Measurements from ENCODE around the gene PDS5B. TPM values are rescaled to one million over a fixed set of nuclear protein-coding genes. Genes with fewer than 3 reads are reported as not detected.

The PDS5B gene
- total and polyA plus RNA-seq, 2 donors from 2014 or later, result 6.9 to 41.2 TPM

DNA sequence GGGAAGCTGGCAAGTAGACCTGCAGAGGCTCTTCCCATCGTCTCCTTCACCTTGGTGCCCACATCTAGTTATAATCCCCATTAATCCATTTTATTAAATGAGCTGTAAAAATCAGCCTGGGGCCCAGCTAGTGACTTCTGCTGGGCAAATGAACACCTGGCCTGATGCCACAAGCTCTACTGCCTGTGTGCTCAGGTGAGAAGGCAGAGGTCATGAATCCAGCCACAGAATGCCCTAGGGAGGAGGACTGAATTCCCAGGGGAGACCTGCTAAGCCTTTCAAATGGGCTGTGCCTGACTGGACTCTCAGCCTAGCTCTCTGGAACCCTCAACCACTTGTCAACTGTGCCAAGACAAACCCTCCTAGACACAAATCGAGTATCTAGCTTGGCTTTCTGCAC, 74.0 kb downstream of the PDS5B start:
- no peak overlapping the region for H3K27ac ChIP-seq (ENCODE audit: low read depth in 2 of 2, low read length in 2 of 2)

DNA sequence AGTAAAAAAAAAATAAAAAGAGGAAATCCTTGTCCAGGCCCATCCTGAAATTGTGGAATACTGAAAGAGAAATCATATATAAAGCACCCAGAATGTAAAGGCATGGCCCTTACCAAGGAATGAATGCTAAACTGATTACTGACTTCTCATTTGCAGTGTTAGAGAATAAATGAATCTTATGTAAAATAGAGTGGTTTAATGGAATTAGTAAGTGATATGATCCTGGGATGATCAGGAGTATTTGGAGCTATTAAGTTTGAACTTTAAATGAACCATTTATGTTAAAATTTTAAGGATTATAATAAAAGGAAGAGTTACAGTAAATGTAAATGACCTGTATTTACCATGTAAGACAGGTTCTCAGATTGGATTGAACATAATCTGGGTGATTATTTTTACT, 75.4 kb downstream of the PDS5B start:
- DNase-seq (no peak), FAIRE-seq (no peak)
- no peaks in the 10 kb centered on the region for H3K27me3 ChIP-seq (ENCODE audit: control insufficient read depth, insufficient read depth, low read length)
- peaks cover 0 to 6% (median 3%) of the 10 kb centered on the region in 3 donors for H3K9me3 ChIP-seq (ENCODE audit: control insufficient read depth in 2 of 3, insufficient read depth in 1 of 3, low read length in 3 of 3)
- no peak overlapping the region for H3K27ac ChIP-seq (ENCODE audit: low read depth in 2 of 2, low read length in 2 of 2)
- H3K9ac ChIP-seq (ENCODE audit: low read length in 3 of 3), result no peak overlapping the region
- peaks cover 0 to 5% (median 0%) of the 10 kb centered on the region in 3 donors for H3K4me1 ChIP-seq (ENCODE audit: control insufficient read depth in 2 of 3, insufficient read depth in 2 of 3, low read depth in 1 of 3, low read length in 3 of 3)
- H3K4me3 ChIP-seq (ENCODE audit: low read length in 3 of 3), result no peak overlapping the region
- H3K36me3 ChIP-seq (ENCODE audit: control insufficient read depth in 2 of 3, insufficient read depth in 3 of 3, low read length in 3 of 3), result no peaks in the 10 kb centered on the region
- intact Hi-C loops (cut with DNase I), result no loop called here
- TF ChIP-seq, protein P1, sequence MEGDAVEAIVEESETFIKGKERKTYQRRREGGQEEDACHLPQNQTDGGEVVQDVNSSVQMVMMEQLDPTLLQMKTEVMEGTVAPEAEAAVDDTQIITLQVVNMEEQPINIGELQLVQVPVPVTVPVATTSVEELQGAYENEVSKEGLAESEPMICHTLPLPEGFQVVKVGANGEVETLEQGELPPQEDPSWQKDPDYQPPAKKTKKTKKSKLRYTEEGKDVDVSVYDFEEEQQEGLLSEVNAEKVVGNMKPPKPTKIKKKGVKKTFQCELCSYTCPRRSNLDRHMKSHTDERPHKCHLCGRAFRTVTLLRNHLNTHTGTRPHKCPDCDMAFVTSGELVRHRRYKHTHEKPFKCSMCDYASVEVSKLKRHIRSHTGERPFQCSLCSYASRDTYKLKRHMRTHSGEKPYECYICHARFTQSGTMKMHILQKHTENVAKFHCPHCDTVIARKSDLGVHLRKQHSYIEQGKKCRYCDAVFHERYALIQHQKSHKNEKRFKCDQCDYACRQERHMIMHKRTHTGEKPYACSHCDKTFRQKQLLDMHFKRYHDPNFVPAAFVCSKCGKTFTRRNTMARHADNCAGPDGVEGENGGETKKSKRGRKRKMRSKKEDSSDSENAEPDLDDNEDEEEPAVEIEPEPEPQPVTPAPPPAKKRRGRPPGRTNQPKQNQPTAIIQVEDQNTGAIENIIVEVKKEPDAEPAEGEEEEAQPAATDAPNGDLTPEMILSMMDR (IDR thresholded peaks at IDR 0.05; ENCODE audit: borderline replicate concordance, extremely low read depth, insufficient read depth), result no peak

More for the DNA sequence above, 74.0 kb downstream of the PDS5B start:
- intact Hi-C loops (cut with DNase I), result no loop called here
- Histone ChIP-seq H3K9ac (ENCODE audit: low read length in 3 of 3) (no peak overlapping the region), H3K9me3 (ENCODE audit: control insufficient read depth in 2 of 3, insufficient read depth in 1 of 3, low read length in 3 of 3) (peaks cover 2 to 13% (median 3%) of the 10 kb centered on the region in 3 donors), H3K27me3 (ENCODE audit: control insufficient read depth, insufficient read depth, low read length) (no peaks in the 10 kb centered on the region), H3K4me1 (ENCODE audit: control insufficient read depth in 2 of 3, insufficient read depth in 2 of 3, low read depth in 1 of 3, low read length in 3 of 3) (peaks cover 0 to 5% (median 0%) of the 10 kb centered on the region in 3 donors), H3K4me3 (ENCODE audit: low read length in 3 of 3) (no peak overlapping the region), H3K36me3 (ENCODE audit: control insufficient read depth in 2 of 3, insufficient read depth in 3 of 3, low read length in 3 of 3) (no peaks in the 10 kb centered on the region)
- no peak for FAIRE-seq
- no peak for DNase-seq
- TF ChIP-seq, protein P1 (IDR thresholded peaks at IDR 0.05; ENCODE audit: borderline replicate concordance, extremely low read depth, insufficient read depth), result no peak

DNA sequence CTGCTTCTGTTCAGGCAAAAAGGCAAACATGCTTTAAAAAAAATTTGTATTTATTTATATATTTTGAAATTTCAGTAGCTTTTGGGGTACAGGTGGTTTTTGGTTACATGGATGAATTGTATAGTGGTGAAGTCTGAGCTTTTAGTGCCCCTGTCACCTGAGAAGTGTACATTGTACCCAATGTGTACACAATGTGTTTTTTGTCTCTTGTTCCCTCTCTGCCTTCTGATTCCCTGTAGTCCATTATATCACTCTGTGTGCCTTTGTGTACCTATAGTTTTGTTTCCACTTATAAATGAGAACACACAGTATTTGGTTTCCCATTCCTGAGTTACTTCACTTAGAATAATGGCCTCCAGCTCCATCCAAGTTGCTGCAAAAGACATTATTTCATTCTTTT, 77.4 kb downstream of the PDS5B start:
- DNase-seq, result no peak
- TF ChIP-seq, protein P1 (IDR thresholded peaks at IDR 0.05; ENCODE audit: borderline replicate concordance, extremely low read depth, insufficient read depth), result no peak

DNA sequence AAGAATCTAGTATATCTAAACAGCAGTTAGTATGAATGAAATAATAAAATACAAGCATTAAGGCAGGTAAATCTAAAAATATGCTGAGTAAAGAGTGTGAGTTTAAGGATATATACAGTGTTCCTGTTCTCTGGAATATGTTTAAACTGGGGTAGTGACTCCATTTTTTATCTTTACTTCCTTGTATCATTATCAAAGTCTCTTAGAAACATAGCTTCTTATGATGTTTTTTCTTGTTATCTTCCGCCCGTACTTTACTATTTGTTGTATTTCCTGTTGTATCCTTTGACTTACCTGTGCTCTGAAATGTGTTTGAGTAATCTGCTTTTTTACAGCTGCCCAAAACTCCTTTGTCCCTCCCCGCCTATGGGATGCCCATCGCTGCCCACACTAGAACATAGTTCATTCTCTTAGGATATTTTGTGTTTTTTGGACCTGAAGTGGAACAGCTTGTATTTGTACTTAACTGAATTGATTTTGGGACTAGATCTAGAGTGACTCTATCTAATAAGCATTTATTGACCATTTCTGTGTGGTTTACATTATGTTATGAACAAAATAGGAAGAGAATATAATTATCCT, 80.8 kb downstream of the PDS5B start:
- no peak for DNase-seq
- Histone ChIP-seq H3K9me3 (ENCODE audit: control insufficient read depth in 2 of 3, insufficient read depth in 1 of 3, low read length in 3 of 3) (no peaks in the 10 kb centered on the region), H3K9ac (ENCODE audit: low read length in 3 of 3) (no peak overlapping the region), H3K4me1 (ENCODE audit: control insufficient read depth in 2 of 3, insufficient read depth in 2 of 3, low read depth in 1 of 3, low read length in 3 of 3) (no peaks in the 10 kb centered on the region), H3K36me3 (ENCODE audit: control insufficient read depth in 2 of 3, insufficient read depth in 3 of 3, low read length in 3 of 3) (no peaks in the 10 kb centered on the region), H3K27ac (ENCODE audit: low read depth in 2 of 2, low read length in 2 of 2) (no peak overlapping the region), H3K27me3 (ENCODE audit: control insufficient read depth, insufficient read depth, low read length) (no peaks in the 10 kb centered on the region), H3K4me3 (ENCODE audit: low read length in 3 of 3) (no peak overlapping the region)
- FAIRE-seq, result no peak
- TF ChIP-seq, protein P1 (IDR thresholded peaks at IDR 0.05; ENCODE audit: borderline replicate concordance, extremely low read depth, insufficient read depth), result no peak
- intact Hi-C loops (cut with DNase I), result no loop called here

More for the DNA sequence above, 77.4 kb downstream of the PDS5B start:
- no peak overlapping the region for H3K4me3 ChIP-seq (ENCODE audit: low read length in 3 of 3)
- H3K9me3 ChIP-seq (ENCODE audit: control insufficient read depth in 2 of 3, insufficient read depth in 1 of 3, low read length in 3 of 3), result no peaks in the 10 kb centered on the region
- FAIRE-seq, result no peak
- peaks cover 0 to 5% (median 0%) of the 10 kb centered on the region in 3 donors for H3K4me1 ChIP-seq (ENCODE audit: control insufficient read depth in 2 of 3, insufficient read depth in 2 of 3, low read depth in 1 of 3, low read length in 3 of 3)
- H3K36me3 ChIP-seq (ENCODE audit: control insufficient read depth in 2 of 3, insufficient read depth in 3 of 3, low read length in 3 of 3), result no peaks in the 10 kb centered on the region
- intact Hi-C loops (cut with DNase I), result no loop called here
- no peak overlapping the region for H3K9ac ChIP-seq (ENCODE audit: low read length in 3 of 3)
- H3K27ac ChIP-seq (ENCODE audit: low read depth in 2 of 2, low read length in 2 of 2), result no peak overlapping the region
- H3K27me3 ChIP-seq (ENCODE audit: control insufficient read depth, insufficient read depth, low read length), result no peaks in the 10 kb centered on the region
